GM19239 (cell line): Measurements from ENCODE around the gene VASP.
A peak's percentile ranks its signal among the peaks of the same experiment; 100 is the strongest.

Source experiments
- DNase-seq: peaks from one replicate; pipeline ENCODE4 v3.0.0; 2011; ENCODE audit warnings: low spot score; ENCODE audit not compliant: insufficient read length
- FAIRE-seq: peaks from 2 replicates; lab custom pipeline; 2011; peaks lifted over from hg19 to GRCh38; lab: Jason Lieb, UNC

The VASP gene

GRCh38 chr19:45506989-45507871 lies at the start of gene VASP:
Gene VASP, plus strand, starts transcription at chr19:45507479. Its CDS starts 293 bp downstream, at chr19:45507772.
- peak; percentile 61 for DNase-seq
- FAIRE-seq = peak; percentile 88

DNA sequence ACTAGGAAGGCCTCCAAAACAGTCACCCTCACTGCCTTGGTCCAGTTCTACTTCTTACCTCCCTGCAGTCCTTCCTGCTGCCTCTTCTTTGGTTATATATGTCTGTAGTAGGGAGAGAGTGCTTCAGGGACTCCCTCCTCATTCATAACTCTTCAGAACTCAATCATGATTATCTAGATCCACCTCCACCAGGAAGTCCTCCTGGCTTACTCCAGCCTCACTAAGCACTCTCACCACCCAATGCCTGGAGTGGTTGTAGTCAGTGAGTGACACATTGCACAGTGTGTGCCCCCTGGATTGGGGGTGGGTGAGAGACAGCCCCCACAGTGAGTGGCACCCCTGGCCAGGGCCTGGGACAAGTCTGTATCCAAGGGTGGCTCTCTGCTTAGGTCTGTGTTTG lies 49.5 kb upstream of the VASP start:
- DNase-seq = no peak
- no peak for FAIRE-seq

DNA sequence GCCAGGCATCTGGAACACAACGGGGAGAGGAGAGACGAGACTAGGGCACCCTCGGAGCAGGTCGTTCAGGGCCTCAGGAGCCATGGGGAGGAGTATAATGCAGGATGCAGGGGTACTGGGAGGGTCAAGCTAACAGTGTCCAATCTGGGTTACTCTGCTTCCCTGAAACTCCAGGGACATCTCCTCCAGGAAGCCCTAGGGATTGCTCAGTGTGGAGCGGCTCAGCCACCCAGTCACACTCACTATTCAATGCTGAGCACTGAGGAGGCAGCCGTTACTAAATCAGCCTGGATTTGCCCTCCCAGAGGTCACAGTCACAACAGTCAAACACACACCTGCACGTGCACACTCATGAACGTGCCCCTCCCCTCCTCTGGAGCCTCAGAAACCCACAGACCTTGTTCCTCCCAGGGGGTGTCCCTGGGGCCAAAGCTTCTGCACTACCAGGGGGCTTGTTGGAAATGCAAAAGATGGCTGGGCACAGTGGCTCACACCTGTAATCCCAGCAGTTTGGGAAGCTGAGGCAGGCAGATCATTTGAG lies 46.4 kb upstream of the VASP start:
- DNase-seq (no peak), FAIRE-seq (no peak)

GRCh38 chr19:45462174-45462573 lies 45.1 kb upstream of the VASP start:
- no peak for FAIRE-seq
- DNase-seq = no peak

DNA sequence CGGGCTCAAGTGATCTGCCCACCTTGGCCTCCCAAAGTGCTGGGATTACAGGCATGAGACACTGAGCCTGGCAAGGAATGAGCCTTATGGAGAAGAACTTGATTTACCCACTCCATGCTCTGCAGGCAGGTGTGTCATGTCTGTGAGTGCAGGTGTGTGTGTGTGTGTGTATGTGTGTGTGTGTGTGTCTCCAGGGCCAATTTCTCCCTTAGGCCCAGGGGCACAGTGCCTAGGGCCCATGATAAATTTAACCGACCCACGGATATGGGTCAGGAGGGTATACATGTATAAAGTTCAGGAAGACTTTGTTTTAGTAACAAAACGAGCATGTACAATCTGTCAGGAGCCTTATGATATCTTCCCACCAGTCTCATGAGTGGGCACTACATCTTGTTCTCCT lies 44.0 kb upstream of the VASP start:
- no peak for FAIRE-seq
- DNase-seq = no peak

DNA sequence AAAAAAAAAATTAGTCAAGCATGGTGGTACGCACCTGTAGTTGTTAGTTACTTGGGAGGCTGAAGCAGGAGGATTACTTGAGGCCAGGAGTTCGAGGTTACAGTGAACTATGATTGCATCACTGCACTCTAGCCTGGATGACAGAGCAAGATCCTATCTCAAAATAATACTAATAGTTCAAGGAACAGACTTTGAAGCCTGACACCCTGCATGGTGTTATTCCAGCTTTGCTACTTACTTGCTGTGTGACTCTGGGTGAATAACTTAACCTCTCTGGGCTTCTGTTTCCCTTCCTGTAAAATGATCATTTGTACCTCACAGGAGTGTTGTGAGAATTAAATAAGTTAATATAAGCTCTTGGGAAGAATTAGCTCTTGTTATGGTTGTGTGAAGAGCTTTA lies 43.0 kb upstream of the VASP start:
- DNase-seq (no peak), FAIRE-seq (no peak)

DNA sequence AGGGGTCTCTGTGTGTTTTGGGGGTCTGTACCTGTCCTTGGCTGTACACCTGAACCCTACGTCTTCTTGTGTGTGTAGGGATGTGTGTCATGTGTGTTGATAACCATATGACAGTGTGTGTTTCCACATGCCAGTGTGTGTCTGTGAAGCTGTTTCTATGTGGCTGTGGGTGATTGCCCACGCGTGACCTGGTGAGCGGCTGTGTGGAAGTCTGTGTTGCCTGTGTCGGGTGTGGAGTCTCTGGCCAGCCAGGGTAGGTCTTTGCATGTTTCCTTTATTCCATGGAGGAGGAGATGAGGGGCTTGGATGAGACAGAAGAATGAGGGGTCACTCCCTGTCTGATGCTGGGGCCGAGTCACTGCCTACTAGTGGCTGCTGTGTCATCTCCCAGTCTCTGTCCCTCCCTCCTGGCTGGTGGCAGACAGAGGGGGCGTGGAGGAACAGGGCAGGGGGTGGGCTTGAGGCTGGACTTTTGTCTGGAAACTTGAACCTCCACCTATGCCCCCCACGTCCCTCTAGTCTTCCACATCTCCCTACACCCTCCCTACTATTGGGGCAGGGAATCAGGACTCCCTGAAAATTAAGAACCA lies 42.3 kb upstream of the VASP start:
- FAIRE-seq = no peak
- DNase-seq = no peak

DNA sequence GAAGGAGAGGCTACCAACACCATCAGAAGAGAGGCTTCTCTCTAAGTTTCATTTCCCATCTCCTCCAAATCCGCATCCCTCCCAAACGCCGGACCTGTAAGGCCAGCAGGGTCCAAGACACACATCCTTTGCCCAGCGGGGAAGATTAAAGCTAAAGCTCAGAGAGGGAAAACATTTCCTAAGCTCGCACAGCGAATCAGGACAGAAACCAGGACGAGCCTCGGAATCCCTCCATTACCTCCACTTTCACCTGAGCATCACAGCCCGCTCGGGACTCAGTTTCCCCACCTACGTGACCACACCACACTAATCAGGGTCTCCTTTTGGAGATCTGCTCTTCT lies 40.2 kb upstream of the VASP start:
- FAIRE-seq = no peak
- no peak for DNase-seq

DNA sequence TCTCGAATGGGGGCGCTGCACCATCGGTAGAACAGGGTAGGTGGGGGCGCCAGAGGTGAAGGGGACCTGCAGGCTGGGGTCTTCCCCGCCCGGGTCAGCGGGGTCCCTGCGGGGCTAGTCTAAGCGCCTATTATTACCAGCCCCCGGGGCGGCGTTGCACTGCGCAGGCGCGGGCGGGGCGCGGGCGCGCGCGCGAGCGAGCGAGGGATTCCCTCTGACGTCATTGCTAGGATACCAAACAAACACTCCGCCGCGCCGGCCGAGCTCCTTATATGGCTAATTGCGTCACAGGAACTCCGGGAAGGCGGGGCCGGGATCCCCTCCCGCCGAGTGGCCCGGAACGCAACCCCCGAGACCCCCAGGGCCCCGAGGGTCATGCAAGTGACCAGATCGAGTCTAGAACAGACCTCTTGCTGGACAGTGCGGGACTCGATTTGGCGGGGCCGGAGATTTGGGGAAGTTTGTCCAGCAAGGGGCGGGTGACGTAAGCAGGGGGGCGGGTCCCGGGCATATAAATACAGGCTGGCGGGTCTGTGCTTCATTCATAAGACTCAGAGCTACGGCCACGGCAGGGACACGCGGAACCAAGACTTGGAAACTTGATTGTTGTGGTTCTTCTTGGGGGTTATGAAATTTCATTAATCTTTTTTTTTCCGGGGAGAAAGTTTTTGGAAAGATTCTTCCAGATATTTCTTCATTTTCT lies 39.7 kb upstream of the VASP start, which contains the start of gene FOSB:
Gene FOSB, plus strand, starts transcription at position 541 of the 703 bp plus-strand sequence. CDS start 591 bp downstream, outside the sequence.
- peak; percentile 89 for FAIRE-seq
- no peak for DNase-seq

- FAIRE-seq = no peak
Observed at GRCh38 chr19:45468159-45468651, 39.1 kb upstream of the VASP start.

GRCh38 chr19:45468803-45469131 lies 38.5 kb upstream of the VASP start:
- FAIRE-seq = peak; percentile 8
- DNase-seq = no peak

More at GRCh38 chr19:45468159-45468651, 39.1 kb upstream of the VASP start:
- no peak for DNase-seq

DNA sequence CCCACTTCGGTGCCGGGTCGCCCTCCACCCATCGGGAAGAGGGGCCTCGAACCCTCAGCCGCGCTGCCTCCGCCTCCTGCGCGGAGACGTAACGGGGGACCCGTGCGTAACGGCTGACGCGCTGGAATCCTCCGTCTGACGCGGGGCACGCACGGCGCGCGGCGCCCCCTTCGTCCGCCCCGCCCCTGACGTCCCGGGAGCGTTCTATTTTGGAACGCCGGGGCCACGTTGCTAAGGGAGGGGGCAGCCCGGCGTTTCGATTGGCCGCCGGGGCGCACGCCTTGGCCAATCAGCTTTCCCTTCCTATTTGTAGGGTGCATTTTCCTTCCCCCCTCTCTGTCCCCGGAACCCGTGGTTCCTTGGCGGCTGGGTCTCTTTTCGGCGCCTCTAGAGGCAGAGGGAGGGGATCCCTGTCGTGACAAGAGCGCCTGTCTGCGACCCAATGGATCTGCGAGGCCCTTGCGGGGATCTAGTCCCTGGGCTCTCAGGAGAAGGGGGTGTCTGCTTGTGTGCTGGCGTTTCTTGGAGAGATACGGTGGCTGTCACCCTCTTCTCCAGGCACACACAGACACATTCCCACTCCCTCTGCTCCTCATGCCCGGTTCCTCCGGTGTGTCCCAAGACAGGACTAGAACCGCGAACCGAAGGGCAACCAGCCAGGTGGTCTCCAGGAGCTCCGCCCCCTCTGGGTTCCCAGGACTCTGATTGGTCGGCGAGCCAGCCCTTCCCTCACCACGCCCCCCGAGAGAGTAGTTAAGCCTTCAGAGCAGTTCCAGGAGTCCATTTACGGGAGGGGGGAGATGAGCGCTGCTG lies 37.9 kb upstream of the VASP start:
- peak; percentile 87 for DNase-seq
- FAIRE-seq = peak; percentile 100

GRCh38 chr19:45469945-45470761 lies 37.1 kb upstream of the VASP start:
- peak; percentile 54 for FAIRE-seq
- no peak for DNase-seq

DNA sequence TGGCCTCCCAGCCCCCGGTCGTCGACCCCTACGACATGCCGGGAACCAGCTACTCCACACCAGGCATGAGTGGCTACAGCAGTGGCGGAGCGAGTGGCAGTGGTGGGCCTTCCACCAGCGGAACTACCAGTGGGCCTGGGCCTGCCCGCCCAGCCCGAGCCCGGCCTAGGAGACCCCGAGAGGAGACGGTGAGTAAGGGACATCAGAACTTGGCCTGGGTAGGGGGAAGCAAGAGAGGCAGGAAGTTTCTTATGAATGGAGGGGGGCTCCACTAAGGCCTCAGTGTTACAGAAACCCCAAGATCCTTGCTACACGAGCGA lies 36.6 kb upstream of the VASP start:
- FAIRE-seq (no peak), DNase-seq (no peak)

GRCh38 chr19:45471111-45471930 lies 36.0 kb upstream of the VASP start:
- DNase-seq (no peak), FAIRE-seq (no peak)

- DNase-seq (no peak), FAIRE-seq (no peak)
Observed at GRCh38 chr19:45471931-45472562, 35.2 kb upstream of the VASP start.

DNA sequence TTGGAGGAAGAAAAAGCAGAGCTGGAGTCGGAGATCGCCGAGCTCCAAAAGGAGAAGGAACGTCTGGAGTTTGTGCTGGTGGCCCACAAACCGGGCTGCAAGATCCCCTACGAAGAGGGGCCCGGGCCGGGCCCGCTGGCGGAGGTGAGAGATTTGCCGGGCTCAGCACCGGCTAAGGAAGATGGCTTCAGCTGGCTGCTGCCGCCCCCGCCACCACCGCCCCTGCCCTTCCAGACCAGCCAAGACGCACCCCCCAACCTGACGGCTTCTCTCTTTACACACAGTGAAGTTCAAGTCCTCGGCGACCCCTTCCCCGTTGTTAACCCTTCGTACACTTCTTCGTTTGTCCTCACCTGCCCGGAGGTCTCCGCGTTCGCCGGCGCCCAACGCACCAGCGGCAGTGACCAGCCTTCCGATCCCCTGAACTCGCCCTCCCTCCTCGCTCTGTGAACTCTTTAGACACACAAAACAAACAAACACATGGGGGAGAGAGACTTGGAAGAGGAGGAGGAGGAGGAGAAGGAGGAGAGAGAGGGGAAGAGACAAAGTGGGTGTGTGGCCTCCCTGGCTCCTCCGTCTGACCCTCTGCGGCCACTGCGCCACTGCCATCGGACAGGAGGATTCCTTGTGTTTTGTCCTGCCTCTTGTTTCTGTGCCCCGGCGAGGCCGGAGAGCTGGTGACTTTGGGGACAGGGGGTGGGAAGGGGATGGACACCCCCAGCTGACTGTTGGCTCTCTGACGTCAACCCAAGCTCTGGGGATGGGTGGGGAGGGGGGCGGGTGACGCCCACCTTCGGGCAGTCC lies 34.5 kb upstream of the VASP start:
- FAIRE-seq (no peak), DNase-seq (no peak)
